GM23338 (cell line): ENCODE results near the gene SGK1. TPM values are rescaled to one million over a fixed set of nuclear protein-coding genes. Genes with fewer than 3 reads are reported as not detected.
"Not testable (repeated sequence)": the region's sequence is repeated elsewhere in the genome, so short reads cannot be mapped to it uniquely, and the experiment has no call there.

Experiments used
- ATAC-seq: fragments of 200-7000 bp; cut with Tn5 transposase; 3 replicates; pipeline ENCODE4 v1.9.1; 2020
- DNase-seq: peaks from one replicate; pipeline ENCODE4 v3.0.0-alpha.2; 2015; ENCODE audit warnings: low spot score
- H2AFZ ChIP-seq: fragments of 200-600 bp; sonication (generic); 2 replicates; pipeline ENCODE4 v1.8.0; 2016; ENCODE audit warnings: antibody characterized with exemption, mild to moderate bottlenecking, moderate library complexity
- H3F3A ChIP-seq: fragments of 200-600 bp; sonication (generic); replicated peaks from 2 replicates; pipeline ENCODE4 v1.8.0; 2017; ENCODE audit warnings: antibody characterized with exemption, mixed run types, low read depth
- H3K27ac ChIP-seq: fragments of 200-600 bp; sonication (generic); 2 replicates; pipeline ENCODE4 v1.6.1; 2016; ENCODE audit warnings: low read depth
- H3K27me3 ChIP-seq: fragments of 200-600 bp; sonication (generic); 2 replicates; pipeline ENCODE4 v1.8.0; 2016; ENCODE audit warnings: mild to moderate bottlenecking, mixed run types, moderate library complexity; ENCODE audit not compliant: insufficient read depth
- H3K36me3 ChIP-seq: fragments of 200-600 bp; sonication (generic); 2 replicates; pipeline ENCODE4 v1.8.0; 2016; ENCODE audit warnings: mild to moderate bottlenecking; ENCODE audit not compliant: insufficient read depth
- H3K4me1 ChIP-seq: fragments of 200-600 bp; sonication (generic); 2 replicates; pipeline ENCODE4 v1.8.0; 2016; ENCODE audit warnings: mild to moderate bottlenecking, moderate library complexity; ENCODE audit not compliant: insufficient read depth
- H3K4me2 ChIP-seq: fragments of 200-600 bp; sonication (generic); 2 replicates; pipeline ENCODE4 v1.7.1; 2017; ENCODE audit warnings: mixed run types
- H3K4me3 ChIP-seq: fragments of 200-600 bp; sonication (generic); 2 replicates; pipeline ENCODE4 v1.6.1; 2016; ENCODE audit warnings: mixed run types
- H3K79me2 ChIP-seq: fragments of 200-600 bp; sonication (generic); replicated peaks from 2 replicates; pipeline ENCODE4 v1.8.0; 2017; ENCODE audit warnings: mild to moderate bottlenecking; ENCODE audit not compliant: insufficient read depth
- H3K9me2 ChIP-seq: fragments of 200-600 bp; sonication (generic); 2 replicates; pipeline ENCODE4 v1.8.0; 2017; ENCODE audit not compliant: insufficient read depth
- H4K20me1 ChIP-seq: fragments of 200-600 bp; sonication (generic); replicated peaks from 2 replicates; pipeline ENCODE4 v1.8.0; 2017; ENCODE audit warnings: mild to moderate bottlenecking; ENCODE audit not compliant: insufficient read depth
- H3K27ac Mint-ChIP-seq: 2 replicates; pipeline ENCODE4 v1.8.0; 2020; ENCODE audit warnings: inconsistent platforms, mild to moderate bottlenecking, moderate library complexity, mixed read lengths
- H3K27me3 Mint-ChIP-seq: 3 replicates; pipeline ENCODE4 v1.8.0; 2022; ENCODE audit warnings: low read depth, mild to moderate bottlenecking, moderate library complexity, mixed read lengths, inconsistent platforms; ENCODE audit not compliant: insufficient read depth, poor library complexity
- H3K36me3 Mint-ChIP-seq: 3 replicates; pipeline ENCODE4 v1.8.0; 2021; ENCODE audit warnings: low read depth, mild to moderate bottlenecking, inconsistent platforms, moderate library complexity, mixed read lengths
- H3K4me1 Mint-ChIP-seq: 3 replicates; pipeline ENCODE4 v1.8.0; 2020; ENCODE audit warnings: mild to moderate bottlenecking, inconsistent platforms, mixed read lengths
- H3K4me3 Mint-ChIP-seq: 3 replicates; pipeline ENCODE4 v1.8.0; 2021; ENCODE audit warnings: moderate library complexity, mild to moderate bottlenecking, inconsistent platforms, mixed read lengths
- H3K9me3 Mint-ChIP-seq: 3 replicates; pipeline ENCODE4 v1.8.0; 2020; ENCODE audit warnings: moderate library complexity, mild to moderate bottlenecking, inconsistent platforms, mixed read lengths
- CREB1 ChIP-seq: fragments of 250-450 bp; sonication (Bioruptor Pico); IDR thresholded peaks from 2 replicates; pipeline ENCODE4 v1.5.0; 2020; ENCODE audit warnings: low read depth, mild to moderate bottlenecking, moderate library complexity
- EZH2 ChIP-seq: fragments of 200-600 bp; sonication (generic); IDR thresholded peaks from one replicate; pipeline ENCODE4 v1.8.0; 2017; ENCODE audit warnings: antibody characterized with exemption, mild to moderate bottlenecking, low read depth; ENCODE audit not compliant: unreplicated experiment
- EZH2phosphoT487 ChIP-seq: fragments of 200-600 bp; sonication (generic); IDR thresholded peaks from one replicate; pipeline ENCODE4 v1.8.1; 2018; ENCODE audit warnings: antibody characterized with exemption; ENCODE audit not compliant: unreplicated experiment
- POLR2AphosphoS5 ChIP-seq: IDR thresholded peaks from 2 replicates; pipeline ENCODE4 v1.6.1; 2016; ENCODE audit warnings: antibody characterized with exemption, low read depth
- REST ChIP-seq: IDR thresholded peaks from one replicate; pipeline ENCODE4 v1.6.1; 2018; ENCODE audit warnings: antibody characterized with exemption; ENCODE audit not compliant: unreplicated experiment
- ZNF114 ChIP-seq: fragments of 250-450 bp; sonication (Bioruptor Pico); IDR thresholded peaks from 2 replicates; pipeline ENCODE4 v1.5.0; 2020; ENCODE audit warnings: mild to moderate bottlenecking, moderate library complexity
- ZNF331 ChIP-seq: fragments of 250-450 bp; sonication (Bioruptor Pico); IDR thresholded peaks from 2 replicates; pipeline ENCODE4 v1.5.0; 2020; ENCODE audit warnings: low read depth, mild to moderate bottlenecking, moderate library complexity
- polyA plus RNA-seq: library from polyadenylated mRNA; unstranded; fragments of >200 nt; fragmentation: Nextera tagmentation; extraction: Ambion mirVana; gene quantifications from 2 replicates; pipeline ENCODE4 v1.2.1, GENCODE V29; 2016
- total RNA-seq: library from RNA; depleted of rRNA; stranded (reverse); fragments of >200 nt; shearing (Covaris generic); gene quantifications from 2 replicates; pipeline ENCODE4 v1.2.3, GENCODE V29; 2014
- TF ChIP-seq, protein P1 (sequence below): fragments of 250-450 bp; sonication (Bioruptor Pico); IDR thresholded peaks from 2 replicates; pipeline ENCODE4 v1.5.0; 2020; ENCODE audit warnings: mild to moderate bottlenecking, moderate library complexity
- TF ChIP-seq, protein P2 (sequence below), 2 experiments: fragments of 200-600 bp in 1 of 2; sonication (generic) in 1 of 2; conservative IDR thresholded peaks; 2 replicates each; pipeline versions ENCODE4 v1.5.1 to v1.6.1; 2016 to 2017; ENCODE audit warnings: antibody characterized with exemption in 2 of 2, low read depth in 2 of 2, mild to moderate bottlenecking in 2 of 2, moderate library complexity in 1 of 2
- TF ChIP-seq, protein P3 (sequence below): IDR thresholded peaks from 2 replicates; pipeline ENCODE4 v1.6.1; 2016; ENCODE audit warnings: antibody characterized with exemption

SGK1 gene
- total and polyA plus RNA-seq, 2 experiments from 2014 or later: 16.3 to 37.2 TPM

GRCh38 chr6:134213410-134213809, 104.5 kb downstream of the SGK1 start:
- not testable (repeated sequence) for H3K4me1 Mint-ChIP-seq, H4K20me1 ChIP-seq, H3K4me1 ChIP-seq, H3K27me3 ChIP-seq, H3K4me3 Mint-ChIP-seq, H3K36me3 Mint-ChIP-seq, H3K27me3 Mint-ChIP-seq, H3K36me3 ChIP-seq, ATAC-seq, H3F3A ChIP-seq, H3K9me3 Mint-ChIP-seq, H3K4me3 ChIP-seq, H2AFZ ChIP-seq, H3K4me2 ChIP-seq, H3K27ac Mint-ChIP-seq, DNase-seq, H3K79me2 ChIP-seq, H3K9me2 ChIP-seq, H3K27ac ChIP-seq

- no peak overlapping the region for H3K27ac Mint-ChIP-seq
- H3K79me2 ChIP-seq: no peaks in the 10 kb centered on the region
- H3K36me3 Mint-ChIP-seq: no peaks in the 10 kb centered on the region
- H3K9me3 Mint-ChIP-seq: no peaks in the 10 kb centered on the region
- ATAC-seq (no peak), DNase-seq (no peak)
- peaks cover 5% of the 10 kb centered on the region for H3K27me3 Mint-ChIP-seq
- no peaks in the 10 kb centered on the region for H3K9me2 ChIP-seq
- H3K4me3 Mint-ChIP-seq: no peak overlapping the region
- H3K4me3 ChIP-seq: no peak overlapping the region
- no peaks in the 10 kb centered on the region for H3K27me3 ChIP-seq
- no peak overlapping the region for H3K4me2 ChIP-seq
- H3K27ac ChIP-seq: no peak overlapping the region
- H2AFZ ChIP-seq: no peak overlapping the region
- H3F3A ChIP-seq: no peaks in the 10 kb centered on the region
- no peaks in the 10 kb centered on the region for H3K4me1 ChIP-seq
- no peaks in the 10 kb centered on the region; the same call in 1 of the 2 replicates for H3K36me3 ChIP-seq
- H4K20me1 ChIP-seq: no peaks in the 10 kb centered on the region
- no peaks in the 10 kb centered on the region for H3K4me1 Mint-ChIP-seq
- TF ChIP-seq CREB1 (CRISPR knock-in tag) (no peak), REST (no peak), POLR2AphosphoS5 (no peak), ZNF331 (CRISPR knock-in tag) (no peak), EZH2 (no peak), ZNF114 (no peak), EZH2phosphoT487 (no peak)
- TF ChIP-seq, protein P1, sequence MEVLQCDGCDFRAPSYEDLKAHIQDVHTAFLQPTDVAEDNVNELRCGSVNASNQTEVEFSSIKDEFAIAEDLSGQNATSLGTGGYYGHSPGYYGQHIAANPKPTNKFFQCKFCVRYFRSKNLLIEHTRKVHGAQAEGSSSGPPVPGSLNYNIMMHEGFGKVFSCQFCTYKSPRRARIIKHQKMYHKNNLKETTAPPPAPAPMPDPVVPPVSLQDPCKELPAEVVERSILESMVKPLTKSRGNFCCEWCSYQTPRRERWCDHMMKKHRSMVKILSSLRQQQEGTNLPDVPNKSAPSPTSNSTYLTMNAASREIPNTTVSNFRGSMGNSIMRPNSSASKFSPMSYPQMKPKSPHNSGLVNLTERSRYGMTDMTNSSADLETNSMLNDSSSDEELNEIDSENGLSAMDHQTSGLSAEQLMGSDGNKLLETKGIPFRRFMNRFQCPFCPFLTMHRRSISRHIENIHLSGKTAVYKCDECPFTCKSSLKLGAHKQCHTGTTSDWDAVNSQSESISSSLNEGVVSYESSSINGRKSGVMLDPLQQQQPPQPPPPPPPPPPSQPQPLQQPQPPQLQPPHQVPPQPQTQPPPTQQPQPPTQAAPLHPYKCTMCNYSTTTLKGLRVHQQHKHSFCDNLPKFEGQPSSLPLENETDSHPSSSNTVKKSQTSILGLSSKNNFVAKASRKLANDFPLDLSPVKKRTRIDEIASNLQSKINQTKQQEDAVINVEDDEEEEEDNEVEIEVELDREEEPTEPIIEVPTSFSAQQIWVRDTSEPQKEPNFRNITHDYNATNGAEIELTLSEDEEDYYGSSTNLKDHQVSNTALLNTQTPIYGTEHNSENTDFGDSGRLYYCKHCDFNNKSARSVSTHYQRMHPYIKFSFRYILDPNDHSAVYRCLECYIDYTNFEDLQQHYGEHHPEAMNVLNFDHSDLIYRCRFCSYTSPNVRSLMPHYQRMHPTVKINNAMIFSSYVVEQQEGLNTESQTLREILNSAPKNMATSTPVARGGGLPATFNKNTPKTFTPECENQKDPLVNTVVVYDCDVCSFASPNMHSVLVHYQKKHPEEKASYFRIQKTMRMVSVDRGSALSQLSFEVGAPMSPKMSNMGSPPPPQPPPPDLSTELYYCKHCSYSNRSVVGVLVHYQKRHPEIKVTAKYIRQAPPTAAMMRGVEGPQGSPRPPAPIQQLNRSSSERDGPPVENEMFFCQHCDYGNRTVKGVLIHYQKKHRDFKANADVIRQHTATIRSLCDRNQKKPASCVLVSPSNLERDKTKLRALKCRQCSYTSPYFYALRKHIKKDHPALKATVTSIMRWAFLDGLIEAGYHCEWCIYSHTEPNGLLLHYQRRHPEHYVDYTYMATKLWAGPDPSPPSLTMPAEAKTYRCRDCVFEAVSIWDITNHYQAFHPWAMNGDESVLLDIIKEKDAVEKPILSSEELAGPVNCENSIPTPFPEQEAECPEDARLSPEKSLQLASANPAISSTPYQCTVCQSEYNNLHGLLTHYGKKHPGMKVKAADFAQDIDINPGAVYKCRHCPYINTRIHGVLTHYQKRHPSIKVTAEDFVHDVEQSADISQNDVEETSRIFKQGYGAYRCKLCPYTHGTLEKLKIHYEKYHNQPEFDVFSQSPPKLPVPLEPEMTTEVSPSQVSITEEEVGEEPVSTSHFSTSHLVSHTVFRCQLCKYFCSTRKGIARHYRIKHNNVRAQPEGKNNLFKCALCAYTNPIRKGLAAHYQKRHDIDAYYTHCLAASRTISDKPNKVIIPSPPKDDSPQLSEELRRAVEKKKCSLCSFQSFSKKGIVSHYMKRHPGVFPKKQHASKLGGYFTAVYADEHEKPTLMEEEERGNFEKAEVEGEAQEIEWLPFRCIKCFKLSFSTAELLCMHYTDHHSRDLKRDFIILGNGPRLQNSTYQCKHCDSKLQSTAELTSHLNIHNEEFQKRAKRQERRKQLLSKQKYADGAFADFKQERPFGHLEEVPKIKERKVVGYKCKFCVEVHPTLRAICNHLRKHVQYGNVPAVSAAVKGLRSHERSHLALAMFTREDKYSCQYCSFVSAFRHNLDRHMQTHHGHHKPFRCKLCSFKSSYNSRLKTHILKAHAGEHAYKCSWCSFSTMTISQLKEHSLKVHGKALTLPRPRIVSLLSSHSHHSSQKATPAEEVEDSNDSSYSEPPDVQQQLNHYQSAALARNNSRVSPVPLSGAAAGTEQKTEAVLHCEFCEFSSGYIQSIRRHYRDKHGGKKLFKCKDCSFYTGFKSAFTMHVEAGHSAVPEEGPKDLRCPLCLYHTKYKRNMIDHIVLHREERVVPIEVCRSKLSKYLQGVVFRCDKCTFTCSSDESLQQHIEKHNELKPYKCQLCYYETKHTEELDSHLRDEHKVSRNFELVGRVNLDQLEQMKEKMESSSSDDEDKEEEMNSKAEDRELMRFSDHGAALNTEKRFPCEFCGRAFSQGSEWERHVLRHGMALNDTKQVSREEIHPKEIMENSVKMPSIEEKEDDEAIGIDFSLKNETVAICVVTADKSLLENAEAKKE (CRISPR knock-in tag): no peak
- TF ChIP-seq, protein P2, sequence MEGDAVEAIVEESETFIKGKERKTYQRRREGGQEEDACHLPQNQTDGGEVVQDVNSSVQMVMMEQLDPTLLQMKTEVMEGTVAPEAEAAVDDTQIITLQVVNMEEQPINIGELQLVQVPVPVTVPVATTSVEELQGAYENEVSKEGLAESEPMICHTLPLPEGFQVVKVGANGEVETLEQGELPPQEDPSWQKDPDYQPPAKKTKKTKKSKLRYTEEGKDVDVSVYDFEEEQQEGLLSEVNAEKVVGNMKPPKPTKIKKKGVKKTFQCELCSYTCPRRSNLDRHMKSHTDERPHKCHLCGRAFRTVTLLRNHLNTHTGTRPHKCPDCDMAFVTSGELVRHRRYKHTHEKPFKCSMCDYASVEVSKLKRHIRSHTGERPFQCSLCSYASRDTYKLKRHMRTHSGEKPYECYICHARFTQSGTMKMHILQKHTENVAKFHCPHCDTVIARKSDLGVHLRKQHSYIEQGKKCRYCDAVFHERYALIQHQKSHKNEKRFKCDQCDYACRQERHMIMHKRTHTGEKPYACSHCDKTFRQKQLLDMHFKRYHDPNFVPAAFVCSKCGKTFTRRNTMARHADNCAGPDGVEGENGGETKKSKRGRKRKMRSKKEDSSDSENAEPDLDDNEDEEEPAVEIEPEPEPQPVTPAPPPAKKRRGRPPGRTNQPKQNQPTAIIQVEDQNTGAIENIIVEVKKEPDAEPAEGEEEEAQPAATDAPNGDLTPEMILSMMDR (conservative IDR thresholded peaks at IDR 0.05; ENCODE audit: low read depth in 2 of 2): no peak
- TF ChIP-seq, protein P3, sequence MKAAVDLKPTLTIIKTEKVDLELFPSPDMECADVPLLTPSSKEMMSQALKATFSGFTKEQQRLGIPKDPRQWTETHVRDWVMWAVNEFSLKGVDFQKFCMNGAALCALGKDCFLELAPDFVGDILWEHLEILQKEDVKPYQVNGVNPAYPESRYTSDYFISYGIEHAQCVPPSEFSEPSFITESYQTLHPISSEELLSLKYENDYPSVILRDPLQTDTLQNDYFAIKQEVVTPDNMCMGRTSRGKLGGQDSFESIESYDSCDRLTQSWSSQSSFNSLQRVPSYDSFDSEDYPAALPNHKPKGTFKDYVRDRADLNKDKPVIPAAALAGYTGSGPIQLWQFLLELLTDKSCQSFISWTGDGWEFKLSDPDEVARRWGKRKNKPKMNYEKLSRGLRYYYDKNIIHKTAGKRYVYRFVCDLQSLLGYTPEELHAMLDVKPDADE: no peak
Observed at GRCh38 chr6:134211297-134211696, 106.6 kb downstream of the SGK1 start.
